ENCODE data around the gene SORCS2. TPM values are rescaled to one million over a fixed set of nuclear protein-coding genes. Genes with fewer than 3 reads are reported as not detected.

Gene SORCS2
- total and polyA plus RNA-seq, 2 of the 8 experiments (the other 6 are each of a cell fraction or from before 2014, with no cell fraction given), result 0.36 to 1.8 TPM

GRCh38 chr4:7677086-7677485 lies 484.7 kb downstream of the SORCS2 start (continued):
- TF ChIP-seq CHD7 (IDR thresholded peaks at IDR 0.05; ENCODE audit: insufficient replicate concordance, low read length) (no peak), KDM5A (IDR thresholded peaks at IDR 0.05; ENCODE audit: low read length) (no peak), SRF (IDR thresholded peaks at IDR 0.05; ENCODE audit: low read depth, low read length) (no peak), BACH1 (IDR thresholded peaks at IDR 0.05; ENCODE audit: low read length) (no peak), CTCF (IDR thresholded peaks at IDR 0.05; ENCODE audit: control extremely low read depth in 1 of 3, insufficient read depth in 1 of 3, low read depth in 1 of 3, low read length in 3 of 3) (no peak), SAP30 (IDR thresholded peaks at IDR 0.05; ENCODE audit: insufficient read depth, insufficient replicate concordance, low read length) (no peak), RNF2 (IDR thresholded peaks at IDR 0.05; ENCODE audit: borderline replicate concordance, low read depth, low read length, missing control alignments, poor library complexity, severe bottlenecking) (no peak), TEAD4 (IDR thresholded peaks at IDR 0.05; ENCODE audit: low read depth, low read length) (no peak)
